ENCODE results near the gene GLRX3. TPM values are rescaled to one million over a fixed set of nuclear protein-coding genes. Genes with fewer than 3 reads are reported as not detected.

The GLRX3 gene
- total RNA-seq, 4 donors from 2014 or later = 36.3 to 41.3 (median 39.7) TPM

GRCh38 chr10:130140425-130140824, 4.2 kb downstream of the GLRX3 start:
- Histone ChIP-seq H3K9me3 (no peaks in the 10 kb centered on the region), H3K27me3 (no peaks in the 10 kb centered on the region), H3K4me3 (replicated peaks in 1 of 3) (no peak overlapping the region), H3K36me3 (no peaks in the 10 kb centered on the region), H3K27ac (no peak overlapping the region), H3K4me1 (peaks cover 17 to 26% of the 10 kb centered on the region in 2 donors)
- 97 to 99% methylated on average over 1 of the region's 1 CpG for WGBS, 2 donors
- TF ChIP-seq CTCF (IDR thresholded peaks at IDR 0.05) = no peak
- no peak for TF ChIP-seq POLR2A (IDR thresholded peaks at IDR 0.05)
- intact Hi-C loops (cut with DNase I) = no loop called here
- no peak for DNase-seq

GRCh38 chr10:130141038-130141437, 4.8 kb downstream of the GLRX3 start:
- WGBS, 2 donors = 94 to 95% methylated on average over 4 of the region's 4 CpGs
- no peak overlapping the region for H3K27ac ChIP-seq
- DNase-seq = no peak
- no peak for TF ChIP-seq POLR2A (IDR thresholded peaks at IDR 0.05)
- no peak for TF ChIP-seq CTCF (IDR thresholded peaks at IDR 0.05)
- no peaks in the 10 kb centered on the region for H3K27me3 ChIP-seq
- intact Hi-C loops (cut with DNase I) = no loop called here
- peaks cover 15 to 21% of the 10 kb centered on the region in 2 donors for H3K4me1 ChIP-seq
- H3K9me3 ChIP-seq = no peaks in the 10 kb centered on the region
- H3K4me3 ChIP-seq (replicated peaks in 1 of 3) = no peak overlapping the region
- peaks cover 0 to 2% of the 10 kb centered on the region in 2 donors for H3K36me3 ChIP-seq

- peaks cover 0 to 6% of the 10 kb centered on the region in 2 donors for H3K36me3 ChIP-seq
- WGBS, 2 donors = 91 to 95% methylated on average over 1 of the region's 1 CpG
- intact Hi-C loops (cut with DNase I) = no loop called here
- H3K4me1 ChIP-seq = peaks cover 15 to 21% of the 10 kb centered on the region in 2 donors
- no peak for DNase-seq
- no peak overlapping the region for H3K27ac ChIP-seq
- TF ChIP-seq POLR2A (IDR thresholded peaks at IDR 0.05) = no peak
- TF ChIP-seq CTCF (IDR thresholded peaks at IDR 0.05) = no peak
- no peaks in the 10 kb centered on the region for H3K9me3 ChIP-seq
- H3K27me3 ChIP-seq = no peaks in the 10 kb centered on the region
- no peak overlapping the region for H3K4me3 ChIP-seq (replicated peaks in 1 of 3)
Measured at GRCh38 chr10:130141460-130141859, 5.3 kb downstream of the GLRX3 start.

GRCh38 chr10:130141878-130142277, 5.7 kb downstream of the GLRX3 start:
- peaks cover 15 to 21% of the 10 kb centered on the region in 2 donors for H3K4me1 ChIP-seq
- intact Hi-C loops (cut with DNase I) = no loop called here
- DNase-seq = no peak

GRCh38 chr10:130146042-130146441, 9.9 kb downstream of the GLRX3 start:
- no peaks in the 10 kb centered on the region for H3K27me3 ChIP-seq
- H3K4me1 ChIP-seq = no peaks in the 10 kb centered on the region
- no peak overlapping the region for H3K27ac ChIP-seq
- intact Hi-C loops (cut with DNase I) = no loop called here
- no peak for DNase-seq
- WGBS, 2 donors = 76 to 87% methylated on average over 4 of the region's 4 CpGs
- TF ChIP-seq POLR2A (IDR thresholded peaks at IDR 0.05) = no peak
- peaks cover 0 to 8% of the 10 kb centered on the region in 2 donors for H3K36me3 ChIP-seq
- no peak overlapping the region for H3K4me3 ChIP-seq (replicated peaks in 1 of 3)
- no peaks in the 10 kb centered on the region for H3K9me3 ChIP-seq

More at GRCh38 chr10:130141878-130142277, 5.7 kb downstream of the GLRX3 start:
- Histone ChIP-seq H3K27me3 (no peaks in the 10 kb centered on the region), H3K27ac (no peak overlapping the region), H3K4me3 (replicated peaks in 1 of 3) (no peak overlapping the region), H3K9me3 (no peaks in the 10 kb centered on the region), H3K36me3 (peaks cover 0 to 8% of the 10 kb centered on the region in 2 donors)
- WGBS, 2 donors = 58 to 64% methylated on average over 2 of the region's 2 CpGs
- TF ChIP-seq POLR2A (IDR thresholded peaks at IDR 0.05) (no peak), CTCF (IDR thresholded peaks at IDR 0.05) (no peak)
